Lower leg skin (tissue), 4 donors: ENCODE results near the gene XYLT1. TPM values are rescaled to one million over a fixed set of nuclear protein-coding genes. Genes with fewer than 3 reads are reported as not detected.

Experiments
- DNase-seq, 2 donors: peaks; one replicate each; pipeline ENCODE4 v3.0.0-alpha.2; 2019; ENCODE audit warnings: low spot score in 2 of 2
- H3K4me3 ChIP-seq: fragments of 200-600 bp; sonication (generic); 2 replicates; pipeline ENCODE4 v1.5.1; 2017; ENCODE audit warnings: mild to moderate bottlenecking, low read depth; ENCODE audit not compliant: poor library complexity, severe bottlenecking
- CTCF ChIP-seq, 3 donors: fragments of 450-650 bp; IDR thresholded peaks; one replicate each; pipeline ENCODE4 v1.5.1; 2016; ENCODE audit warnings: antibody characterized with exemption in 3 of 3, mild to moderate bottlenecking in 3 of 3, moderate library complexity in 2 of 3
- POLR2A ChIP-seq, 2 donors: fragments of 450-650 bp; IDR thresholded peaks; one replicate each; pipeline ENCODE4 v1.6.1; 2016 to 2017; ENCODE audit warnings: antibody characterized with exemption in 2 of 2, mild to moderate bottlenecking in 1 of 2, moderate library complexity in 1 of 2
- WGBS, 2 donors: methylation state at CpG; one replicate each; pipeline ENCODE4 v1.1.5; 2018; 5-methylcytosine and 5-hydroxymethylcytosine counted together
- intact Hi-C: fragments of 100-400 bp; cut with DNase I; formaldehyde crosslinking; loops from one replicate; pipeline ENCODE4 v1.15.0; 2023; ENCODE audit warnings: low total_unique reads
- total RNA-seq, 4 donors: library from RNA; depleted of rRNA; stranded (reverse); fragments of >200 nt; gene quantifications; one replicate each; pipeline ENCODE4 v1.1.0, GENCODE V29; 2016

XYLT1 gene
- total RNA-seq, 4 donors from 2014 or later, result 17.2 to 20.3 (median 19.7) TPM

- intact Hi-C loops, result no loop called here
- no peak for DNase-seq
- H3K4me3 ChIP-seq, result no peak overlapping the region
- 74 to 75% methylated on average over 5 of the region's 5 CpGs for WGBS, 2 donors
- TF ChIP-seq POLR2A (IDR thresholded peaks at IDR 0.05) (no peak), CTCF (IDR thresholded peaks at IDR 0.05) (no peak)
Measured at GRCh38 chr16:17334096-17334495, 136.7 kb downstream of the XYLT1 start.

DNA sequence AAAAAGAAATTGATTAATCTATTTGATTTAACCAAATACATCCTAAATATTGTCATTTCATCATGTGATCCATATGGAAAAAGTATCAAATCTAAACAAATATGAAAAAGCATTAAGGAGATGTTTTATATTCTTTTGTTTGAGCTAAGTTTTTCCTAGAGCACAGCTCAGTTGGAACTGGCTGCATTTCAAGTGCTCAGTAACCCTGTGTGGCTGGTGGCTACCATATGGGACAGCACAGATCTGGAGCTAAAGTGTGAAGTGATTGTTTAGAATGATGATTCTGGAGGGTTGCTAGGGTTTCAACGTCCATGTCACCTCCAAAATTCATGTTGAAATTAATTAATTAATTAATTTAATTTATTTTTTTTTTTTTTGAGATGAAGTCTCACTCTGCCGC lies 137.5 kb downstream of the XYLT1 start:
- TF ChIP-seq POLR2A (IDR thresholded peaks at IDR 0.05), result no peak
- no peak for TF ChIP-seq CTCF (IDR thresholded peaks at IDR 0.05)
- intact Hi-C loops, result no loop called here

GRCh38 chr16:17331991-17332390 lies 138.8 kb downstream of the XYLT1 start:
- 92 to 100% methylated on average over 4 of the region's 4 CpGs for WGBS, 2 donors
- intact Hi-C loops, result no loop called here
- no peak overlapping the region for H3K4me3 ChIP-seq
- no peak for TF ChIP-seq POLR2A (IDR thresholded peaks at IDR 0.05)
- TF ChIP-seq CTCF (IDR thresholded peaks at IDR 0.05), result no peak
- DNase-seq, result no peak

More for the DNA sequence above, 137.5 kb downstream of the XYLT1 start:
- WGBS, 2 donors, result 74 to 77% methylated on average over 2 of the region's 2 CpGs
- no peak overlapping the region for H3K4me3 ChIP-seq
- no peak for DNase-seq

GRCh38 chr16:17331071-17331607 lies 139.6 kb downstream of the XYLT1 start:
- H3K4me3 ChIP-seq, result no peak overlapping the region
- 59 to 61% methylated on average over 7 to 10 of the region's 10 CpGs for WGBS, 2 donors
- peak; percentile 76 to 93 for DNase-seq
- no peak for TF ChIP-seq POLR2A (IDR thresholded peaks at IDR 0.05)
- no peak for TF ChIP-seq CTCF (IDR thresholded peaks at IDR 0.05)
- intact Hi-C loops, result no loop called here

- WGBS, 2 donors, result 66 to 76% methylated on average over 4 of the region's 4 CpGs
- no peak for DNase-seq
- intact Hi-C loops, result no loop called here
- TF ChIP-seq CTCF (IDR thresholded peaks at IDR 0.05) (no peak), POLR2A (IDR thresholded peaks at IDR 0.05) (no peak)
- H3K4me3 ChIP-seq, result no peak overlapping the region
Measured at GRCh38 chr16:17330044-17330443, 140.7 kb downstream of the XYLT1 start.

GRCh38 chr16:17329391-17329790 lies 141.4 kb downstream of the XYLT1 start:
- WGBS, 2 donors, result 58 to 66% methylated on average over 5 of the region's 5 CpGs
- intact Hi-C loops, result no loop called here

More at GRCh38 chr16:17329391-17329790, 141.4 kb downstream of the XYLT1 start:
- no peak overlapping the region for H3K4me3 ChIP-seq
- no peak for TF ChIP-seq POLR2A (IDR thresholded peaks at IDR 0.05)
- no peak for TF ChIP-seq CTCF (IDR thresholded peaks at IDR 0.05)
- DNase-seq, result no peak
